GM12801 (cell line): ENCODE measurements around the gene GAREM2.

Source experiments
- CTCF ChIP-seq: IDR thresholded peaks from one replicate; pipeline ENCODE4 v1.5.1; 2011; ENCODE audit warnings: control low read depth; ENCODE audit not compliant: insufficient read length; ENCODE audit errors: extremely low read depth

Gene GAREM2

DNA sequence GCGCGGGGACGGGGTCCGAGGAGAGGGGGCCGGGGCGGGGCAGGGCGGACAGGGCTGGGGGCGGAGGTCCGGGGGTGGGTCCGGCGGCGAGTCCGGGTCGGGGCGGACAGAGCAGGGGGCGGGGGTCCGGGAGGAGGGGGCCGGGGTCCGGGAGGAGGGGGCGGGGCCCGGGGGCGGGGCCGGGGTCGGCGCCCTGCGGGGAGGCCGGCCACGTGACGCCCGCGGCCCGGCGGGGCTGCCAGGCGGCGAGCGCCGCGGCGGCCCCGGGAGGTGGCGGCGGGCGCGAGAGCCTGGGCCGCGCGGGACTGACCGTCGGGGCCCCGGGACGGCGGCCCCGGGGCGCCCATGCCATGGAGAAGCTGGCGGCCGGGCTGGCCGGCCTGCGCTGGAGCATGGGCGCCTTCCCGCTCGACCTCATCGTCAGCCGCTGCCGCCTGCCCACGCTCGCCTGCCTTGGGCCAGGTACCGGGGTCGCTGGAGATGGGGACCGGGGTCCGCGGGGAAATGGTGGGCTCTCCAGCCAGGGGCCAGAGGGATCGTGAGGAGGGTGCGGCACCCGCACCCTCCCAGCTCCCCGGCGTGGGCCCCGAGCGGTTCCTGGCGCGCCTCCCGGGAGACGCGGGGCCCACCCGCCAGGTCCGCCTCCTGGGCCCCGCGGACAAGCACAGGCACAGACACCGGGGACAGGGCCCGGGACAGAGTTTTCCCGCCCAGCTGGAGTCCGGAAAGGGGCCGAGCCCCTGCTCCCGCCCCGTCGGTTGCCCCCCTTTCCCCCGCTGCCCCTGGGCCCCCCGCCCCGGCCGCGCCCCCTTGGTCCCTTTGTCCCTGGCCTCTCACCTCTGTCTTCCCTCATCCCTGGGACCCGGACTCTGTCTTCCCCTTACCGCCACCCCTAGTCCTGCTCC lies at the start of gene GAREM2:
Gene GAREM2 (plus strand): TSS at position 218 of the 905 bp plus-strand sequence. CDS start 133 bp downstream, at position 351.
- no peak for TF ChIP-seq CTCF

DNA sequence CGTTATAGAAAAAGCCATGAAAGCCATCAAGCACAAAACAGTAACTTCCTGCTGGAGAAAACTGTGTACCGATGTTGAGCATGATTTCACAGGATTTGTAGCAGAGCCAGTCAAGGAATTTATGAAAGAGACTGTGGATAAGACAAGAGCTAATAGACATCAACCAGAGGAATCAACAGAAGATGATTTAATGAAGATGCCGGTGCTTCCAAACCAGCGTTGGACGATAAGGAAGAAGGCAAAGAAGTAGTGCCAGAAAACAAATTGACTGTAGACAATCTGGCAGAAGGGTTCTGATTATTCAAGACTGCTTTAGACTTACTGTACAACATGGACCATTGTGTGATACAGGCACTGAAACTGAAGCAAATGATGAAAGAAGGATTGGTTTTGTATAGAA lies 49.5 kb upstream of the GAREM2 start:
- no peak for TF ChIP-seq CTCF

DNA sequence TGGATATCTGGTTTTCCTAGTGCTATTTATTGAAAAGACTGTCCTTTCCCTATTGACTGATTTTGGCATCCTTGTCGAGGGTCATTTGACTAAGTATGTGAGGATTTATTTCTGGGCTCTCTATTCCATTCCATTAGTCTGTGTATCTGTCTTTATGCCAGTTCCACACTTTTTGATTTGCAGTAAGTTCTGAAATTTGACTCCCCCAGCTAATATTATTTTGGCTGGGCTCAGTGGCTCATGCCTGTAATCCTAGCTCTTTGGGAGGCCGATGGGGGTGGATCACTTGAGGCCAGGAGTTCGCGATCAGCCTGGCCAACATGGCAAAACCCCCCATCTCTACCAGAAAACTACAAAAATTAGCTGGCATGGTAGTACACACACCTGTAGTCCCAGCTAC lies 46.8 kb upstream of the GAREM2 start:
- no peak for TF ChIP-seq CTCF

GRCh38 chr2:26128176-26128575 lies 44.7 kb upstream of the GAREM2 start:
- no peak for TF ChIP-seq CTCF

DNA sequence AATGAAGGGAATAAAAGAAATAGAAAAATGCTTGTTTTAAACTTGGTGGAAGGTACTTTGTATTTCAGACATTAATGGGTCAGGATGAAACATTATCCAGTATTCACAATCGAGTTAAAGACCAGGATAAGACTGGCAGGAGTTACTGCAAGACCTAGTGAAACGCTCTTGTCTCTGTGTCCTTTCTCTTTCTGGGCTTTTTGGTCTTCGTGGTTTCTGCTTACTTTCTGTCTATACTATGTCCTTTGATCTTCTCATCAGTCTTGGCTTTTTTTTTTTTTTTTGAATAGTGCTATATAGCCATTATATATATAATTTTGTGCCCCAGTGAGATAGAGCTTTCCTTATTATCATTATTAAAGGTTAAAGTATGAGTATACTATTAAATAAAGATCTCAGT lies 42.1 kb upstream of the GAREM2 start:
- no peak for TF ChIP-seq CTCF

- TF ChIP-seq CTCF, result no peak
Measured at GRCh38 chr2:26136451-26136850, 36.4 kb upstream of the GAREM2 start.

DNA sequence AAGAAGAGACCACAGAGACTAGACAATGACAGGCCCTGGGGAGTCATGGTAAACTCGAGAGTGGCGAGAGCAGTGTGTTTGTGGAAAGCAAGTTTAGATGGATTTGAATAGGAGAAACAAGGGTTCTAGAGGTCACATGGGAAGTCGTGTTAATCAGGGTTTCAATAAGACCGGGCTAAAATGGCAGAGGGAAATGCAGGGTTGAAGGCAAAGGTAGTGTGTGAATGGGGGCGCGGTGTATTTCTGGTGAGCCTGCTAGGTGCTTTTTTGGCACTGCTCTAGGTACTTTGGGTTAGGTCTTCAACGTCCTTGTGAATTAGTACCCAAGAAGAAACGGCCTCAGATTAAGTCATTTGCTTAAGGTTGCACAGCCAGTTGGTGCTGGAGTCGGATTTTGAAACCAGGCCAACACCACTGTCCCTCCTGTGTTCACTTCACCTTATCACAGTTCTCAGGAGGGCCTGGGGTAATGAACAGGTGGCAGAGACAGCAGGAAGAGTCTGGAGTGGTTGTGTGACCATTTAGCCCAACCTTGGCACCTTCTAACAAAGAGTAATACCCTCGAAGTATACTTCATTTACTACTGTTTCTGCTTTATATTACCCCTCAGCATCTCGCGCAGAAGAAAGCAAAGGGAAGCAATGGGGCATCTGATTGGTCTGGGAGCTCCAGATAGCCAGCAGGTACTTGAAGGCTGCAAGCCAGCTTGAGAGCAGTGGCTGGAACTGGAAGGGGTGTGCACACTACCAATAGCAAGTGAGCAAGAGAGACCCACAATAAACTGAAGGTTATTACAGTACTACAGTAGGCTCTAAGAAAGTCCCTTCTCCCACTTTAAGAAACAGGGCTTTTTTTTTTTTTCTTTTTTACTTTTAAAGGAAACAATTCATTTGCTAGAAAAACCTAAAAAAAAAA lies 33.4 kb upstream of the GAREM2 start:
- no peak for TF ChIP-seq CTCF
